PC-9 (cell line): ENCODE measurements around the gene GALNT13. TPM values are rescaled to one million over a fixed set of nuclear protein-coding genes. Genes with fewer than 3 reads are reported as not detected.
A peak's percentile ranks its signal among the peaks of the same experiment; 100 is the strongest.

Experiments used
- Bru-seq: library from RNA; stranded (reverse); fragments of 400-500 nt; gene quantifications from one replicate; lab custom pipeline; 2021; lab: Mats Ljungman, UMichigan
- BruChase-seq, 2 experiments: library from RNA; stranded (reverse); fragments of 400-500 nt; gene quantifications; one replicate each; lab custom pipeline; 2021; lab: Mats Ljungman, UMichigan
- BruUV-seq: library from RNA; stranded (reverse); fragments of 400-500 nt; replicated peaks from 2 replicates; lab custom pipeline; 2021; lab: Mats Ljungman, UMichigan
- CTCF ChIA-PET: fragments of 300-600 bp; sonication (Branson Sonifier 250); formaldehyde crosslinking; loops from one replicate; lab custom pipeline; 2022; ENCODE audit warnings: antibody characterized with exemption; lab: Charles Lee
- POLR2A ChIA-PET: fragments of 300-600 bp; sonication (Branson Sonifier 250); formaldehyde crosslinking; loops from one replicate; lab custom pipeline; 2022; ENCODE audit warnings: antibody characterized with exemption; ENCODE audit not compliant: unreplicated experiment; lab: Charles Lee
- DNase-seq, 2 experiments: peaks; one replicate each; pipeline versions ENCODE4 v3.0.0 to v3.0.0-alpha.2; 2015 to 2022; ENCODE audit warnings: mixed read lengths in 1 of 2
- H2AFZ ChIP-seq: fragments of 200-600 bp; sonication (generic); 2 replicates; pipeline ENCODE4 v1.8.1; 2017; ENCODE audit warnings: antibody characterized with exemption
- H3F3A ChIP-seq: fragments of 200-600 bp; sonication (generic); 2 replicates; pipeline ENCODE4 v1.8.1; 2017; ENCODE audit warnings: antibody characterized with exemption, mild to moderate bottlenecking, low read depth; ENCODE audit not compliant: insufficient read depth
- H3K27ac ChIP-seq: fragments of 200-600 bp; sonication (generic); 2 replicates; pipeline ENCODE4 v1.6.1; 2016; ENCODE audit warnings: mixed run types
- H3K27me3 ChIP-seq: fragments of 200-600 bp; sonication (generic); 2 replicates; pipeline ENCODE4 v1.6.1; 2016; ENCODE audit warnings: low read depth, mixed run types; ENCODE audit not compliant: insufficient read depth
- H3K36me3 ChIP-seq: fragments of 200-600 bp; sonication (generic); 2 replicates; pipeline ENCODE4 v1.6.1; 2016; ENCODE audit warnings: low read depth, mixed run types
- H3K4me1 ChIP-seq: fragments of 200-600 bp; sonication (generic); replicated peaks from 2 replicates; pipeline ENCODE4 v1.6.1; 2016; ENCODE audit warnings: mixed run types; ENCODE audit not compliant: insufficient read depth
- H3K4me2 ChIP-seq: fragments of 200-600 bp; sonication (generic); 2 replicates; pipeline ENCODE4 v1.6.1; 2017; ENCODE audit warnings: mixed run types
- H3K4me3 ChIP-seq: fragments of 200-600 bp; sonication (generic); 2 replicates; pipeline ENCODE4 v1.6.1; 2016; ENCODE audit warnings: mixed run types
- H3K79me2 ChIP-seq: fragments of 200-600 bp; sonication (generic); 2 replicates; pipeline ENCODE4 v1.6.1; 2017; ENCODE audit warnings: low read depth, mixed run types
- H3K9me2 ChIP-seq: fragments of 200-600 bp; sonication (generic); 2 replicates; pipeline ENCODE4 v1.8.1; 2017; ENCODE audit warnings: mild to moderate bottlenecking; ENCODE audit not compliant: insufficient read depth
- H3K9me3 ChIP-seq: fragments of 200-600 bp; sonication (generic); 2 replicates; pipeline ENCODE4 v1.8.1; 2016; ENCODE audit warnings: low read depth; ENCODE audit not compliant: insufficient read depth
- H4K20me1 ChIP-seq: fragments of 200-600 bp; sonication (generic); 2 replicates; pipeline ENCODE4 v1.8.1; 2017; ENCODE audit not compliant: insufficient read depth
- CTCF ChIP-seq: fragments of 200-600 bp; sonication (generic); conservative IDR thresholded peaks from 2 replicates; pipeline ENCODE4 v1.6.1; 2017; ENCODE audit warnings: mixed run types, antibody characterized with exemption, mild to moderate bottlenecking, moderate library complexity
- EZH2 ChIP-seq: fragments of 200-600 bp; sonication (generic); IDR thresholded peaks from 2 replicates; pipeline ENCODE4 v1.8.0; 2017; ENCODE audit warnings: antibody characterized with exemption, low read depth
- intact Hi-C: fragments of 100-400 bp; cut with micrococcal nuclease; formaldehyde crosslinking; loops from one replicate; pipeline ENCODE4 v1.10.0; 2022; ENCODE audit not compliant: unreplicated experiment
- long read RNA-seq: library from polyadenylated mRNA; stranded (forward); transcript quantifications from one replicate; pipeline ENCODE4 v2.0.0, GENCODE V29; 2022
- total RNA-seq: library from RNA; stranded (reverse); gene quantifications from 2 replicates; pipeline ENCODE4 v1.2.3, GENCODE V29; 2021

GALNT13 gene
- total RNA-seq: 3.6 and 4.0 TPM in 2 replicates
- percentile 46 among the genes with signal in this experiment for Bru-seq, nascent RNA
- percentile 41 among the genes with signal in this experiment for BruChase-seq, experiment 1, labeled RNA remaining after a 2-hour chase
- percentile 34 among the genes with signal in this experiment for BruChase-seq, experiment 2, labeled RNA remaining after a 6-hour chase
- long read RNA-seq, partial matches to known transcripts: 3 of 8 reads
- long read RNA-seq, other reads (novel, unspliced or antisense): 4 of 8 reads

GRCh38 chr2:153871231-153872221 lies at the start of gene GALNT13:
GALNT13 (plus strand) TSS chr2:153871922.
- CTCF ChIA-PET: interaction anchor here (0.6 kb wide), 1 partner anchor 513 kb away, joined by 3 read pairs; no protein-coding TSS in a partner anchor
- H2AFZ ChIP-seq: peak within 1 kb of the TSS; percentile 99
- H3K9me3 ChIP-seq: no peaks in the 10 kb centered on the region
- H3K4me3 ChIP-seq: peak within 1 kb of the TSS; percentile 85
- no peaks in the 10 kb centered on the region for H3K36me3 ChIP-seq
- H3K4me2 ChIP-seq: peak within 1 kb of the TSS; percentile 91
- H3K9me2 ChIP-seq: no peaks in the 10 kb centered on the region
- intact Hi-C loops: loop anchor here (5.0 kb wide), 1 partner anchor 506 kb away; no protein-coding TSS in a partner anchor
- H3K27ac ChIP-seq: 0 out of 2 replicates have a peak within 1 kb of the TSS, but pooled peaks have one; percentile 34
- 0 out of 2 replicates have a peak, but pooled peaks cover 6% of the 10 kb centered on the region for H3F3A ChIP-seq
- no peaks in the 10 kb centered on the region for H3K27me3 ChIP-seq
- H3K4me1 ChIP-seq: no peaks in the 10 kb centered on the region
- BruUV-seq: no TSS peak
- H4K20me1 ChIP-seq: no peaks in the 10 kb centered on the region; the same call in 1 of the 2 replicates
- POLR2A ChIA-PET: interaction anchor here (0.6 kb wide), 1 partner anchor 11 kb away, joined by 3 read pairs; no protein-coding TSS in a partner anchor
- peak; percentile 76 to 84 for DNase-seq
- no peak for TF ChIP-seq CTCF
- 0 out of 2 replicates have a peak, but pooled peaks cover 2% of the 10 kb centered on the region for H3K79me2 ChIP-seq

- Histone ChIP-seq H3K4me1 (no peaks in the 10 kb centered on the region), H3K4me2 (no peak overlapping the region), H3K27me3 (no peaks in the 10 kb centered on the region), H3K27ac (no peak overlapping the region), H3F3A (no peaks in the 10 kb centered on the region), H3K9me2 (no peaks in the 10 kb centered on the region), H4K20me1 (no peaks in the 10 kb centered on the region), H3K36me3 (no peaks in the 10 kb centered on the region), H3K4me3 (no peak overlapping the region), H3K79me2 (no peaks in the 10 kb centered on the region), H3K9me3 (no peaks in the 10 kb centered on the region), H2AFZ (no peak overlapping the region)
- no peak for TF ChIP-seq CTCF
- TF ChIP-seq EZH2: no peak
- ChIA-PET CTCF (no interaction called here), POLR2A (no interaction called here)
- no TSS peak for BruUV-seq
- no peak for DNase-seq
- intact Hi-C loops: no loop called here
Measured at GRCh38 chr2:153823880-153824279, 47.8 kb upstream of the GALNT13 start.

GRCh38 chr2:153828335-153828734 lies 43.4 kb upstream of the GALNT13 start:
- H3K4me1 ChIP-seq: no peaks in the 10 kb centered on the region
- H4K20me1 ChIP-seq: no peaks in the 10 kb centered on the region
- no peaks in the 10 kb centered on the region for H3K36me3 ChIP-seq
- no peak overlapping the region for H3K27ac ChIP-seq
- ChIA-PET CTCF (no interaction called here), POLR2A (no interaction called here)
- no TSS peak for BruUV-seq
- intact Hi-C loops: no loop called here
- no peaks in the 10 kb centered on the region for H3F3A ChIP-seq
- no peak for TF ChIP-seq EZH2
- H3K9me2 ChIP-seq: no peaks in the 10 kb centered on the region
- H3K4me3 ChIP-seq: no peak overlapping the region
- H3K79me2 ChIP-seq: no peaks in the 10 kb centered on the region
- H3K4me2 ChIP-seq: no peak overlapping the region
- no peaks in the 10 kb centered on the region for H3K9me3 ChIP-seq
- H2AFZ ChIP-seq: no peak overlapping the region
- no peak for DNase-seq
- no peaks in the 10 kb centered on the region for H3K27me3 ChIP-seq
